H9 (cell line): ENCODE measurements around the gene ANKRD2. TPM values are rescaled to one million over a fixed set of nuclear protein-coding genes. Genes with fewer than 3 reads are reported as not detected.

ENCODE experiments used
- DNase-seq: peaks from one replicate; pipeline ENCODE4 v3.0.0-alpha.2; 2017
- H2AFZ ChIP-seq: one replicate; pipeline ENCODE4 v1.6.1; 2013; ENCODE audit warnings: mild to moderate bottlenecking, low read length, control low read depth, moderate library complexity
- H2AK5ac ChIP-seq: 2 replicates; pipeline ENCODE4 v1.6.1; 2013; ENCODE audit warnings: low read length, control low read depth, mixed read lengths; ENCODE audit not compliant: insufficient read length
- H2BK120ac ChIP-seq: one replicate; pipeline ENCODE4 v1.6.1; 2013; ENCODE audit warnings: low read depth, mild to moderate bottlenecking, low read length, control low read depth, inconsistent platforms; ENCODE audit not compliant: poor library complexity, severe bottlenecking
- H2BK12ac ChIP-seq: 2 replicates; pipeline ENCODE4 v1.6.1; 2013; ENCODE audit warnings: low read length, control low read depth, mixed read lengths, low read depth; ENCODE audit not compliant: insufficient read length
- H2BK15ac ChIP-seq: 2 replicates; pipeline ENCODE4 v1.6.1; 2013; ENCODE audit warnings: low read depth, low read length, control low read depth
- H2BK20ac ChIP-seq: one replicate; pipeline ENCODE4 v1.6.1; 2013; ENCODE audit warnings: low read depth, mild to moderate bottlenecking, low read length, control low read depth, inconsistent platforms; ENCODE audit not compliant: poor library complexity, severe bottlenecking
- H2BK5ac ChIP-seq: 2 replicates; pipeline ENCODE4 v1.6.1; 2013; ENCODE audit warnings: low read length, control low read depth, mixed read lengths; ENCODE audit not compliant: insufficient read length
- H3K14ac ChIP-seq: 2 replicates; pipeline ENCODE4 v1.6.1; 2013; ENCODE audit warnings: low read length, control low read depth; ENCODE audit not compliant: insufficient read depth
- H3K18ac ChIP-seq: 2 replicates; pipeline ENCODE4 v1.6.1; 2013; ENCODE audit warnings: low read depth, mild to moderate bottlenecking, mixed read lengths, low read length, control low read depth; ENCODE audit not compliant: insufficient read length
- H3K23ac ChIP-seq: 2 replicates; pipeline ENCODE4 v1.6.1; 2013; ENCODE audit warnings: low read length, control low read depth, mixed read lengths, low read depth; ENCODE audit not compliant: insufficient read length
- H3K23me2 ChIP-seq: 2 replicates; pipeline ENCODE4 v1.6.1; 2013; ENCODE audit warnings: low read depth, mild to moderate bottlenecking, mixed read lengths, low read length, control low read depth; ENCODE audit not compliant: insufficient read length, poor library complexity, severe bottlenecking
- H3K27ac ChIP-seq: 2 replicates; pipeline ENCODE4 v1.5.1; 2013; ENCODE audit warnings: low read length, control low read depth, mixed read lengths, low read depth; ENCODE audit not compliant: insufficient read length
- H3K27me3 ChIP-seq: 2 replicates; pipeline ENCODE4 v1.6.1; 2013; ENCODE audit warnings: low read length, control low read depth, inconsistent platforms; ENCODE audit not compliant: insufficient read depth
- H3K4ac ChIP-seq: 2 replicates; pipeline ENCODE4 v1.6.1; 2013; ENCODE audit warnings: low read depth, mild to moderate bottlenecking, control low read depth, inconsistent platforms, low read length, moderate library complexity
- H3K4me1 ChIP-seq: 2 replicates; pipeline ENCODE4 v1.6.1; 2013; ENCODE audit warnings: low read length, control low read depth, inconsistent platforms; ENCODE audit not compliant: insufficient read depth
- H3K4me2 ChIP-seq: 2 replicates; pipeline ENCODE4 v1.6.1; 2013; ENCODE audit warnings: low read length, control low read depth, mixed read lengths; ENCODE audit not compliant: insufficient read length, insufficient read depth
- H3K56ac ChIP-seq: 2 replicates; pipeline ENCODE4 v1.6.1; 2013; ENCODE audit warnings: low read depth, mild to moderate bottlenecking, mixed read lengths, low read length, control low read depth; ENCODE audit not compliant: insufficient read length
- H3K79me1 ChIP-seq: 2 replicates; pipeline ENCODE4 v1.6.1; 2013; ENCODE audit warnings: low read depth, mild to moderate bottlenecking, moderate library complexity, low read length, control low read depth, inconsistent platforms; ENCODE audit not compliant: insufficient read depth, poor library complexity, severe bottlenecking
- H3K79me2 ChIP-seq: 2 replicates; pipeline ENCODE4 v1.6.1; 2013; ENCODE audit warnings: low read length, control low read depth, inconsistent platforms; ENCODE audit not compliant: insufficient read depth
- H3K9ac ChIP-seq: 2 replicates; pipeline ENCODE4 v1.6.1; 2013; ENCODE audit warnings: low read length, control low read depth, mixed read lengths; ENCODE audit not compliant: insufficient read length; ENCODE audit errors: extremely low read depth
- H3K9me3 ChIP-seq: one replicate; pipeline ENCODE4 v1.6.1; 2013; ENCODE audit warnings: low read depth, low read length, inconsistent platforms; ENCODE audit not compliant: control insufficient read depth
- H3T11ph ChIP-seq: one replicate; pipeline ENCODE4 v1.6.1; 2013; ENCODE audit warnings: mild to moderate bottlenecking, low read length, control low read depth, inconsistent platforms
- H4K20me1 ChIP-seq: one replicate; pipeline ENCODE4 v1.6.1; 2013; ENCODE audit not compliant: control insufficient read depth, insufficient read length, insufficient read depth
- H4K5ac ChIP-seq: 2 replicates; pipeline ENCODE4 v1.6.1; 2013; ENCODE audit warnings: low read depth, mild to moderate bottlenecking, mixed read lengths, low read length, control low read depth; ENCODE audit not compliant: insufficient read length
- H4K8ac ChIP-seq: replicated peaks from 2 replicates; pipeline ENCODE4 v1.6.1; 2013; ENCODE audit warnings: low read length, control low read depth, mixed read lengths, low read depth; ENCODE audit not compliant: insufficient read length
- H4K91ac ChIP-seq: 2 replicates; pipeline ENCODE4 v1.6.1; 2013; ENCODE audit warnings: low read depth, mild to moderate bottlenecking, moderate library complexity, mixed read lengths, low read length, control low read depth; ENCODE audit not compliant: insufficient read length
- H3K27ac Mint-ChIP-seq, 3 experiments: 2 replicates in 2 of 3; 3 replicates in 1 of 3; pipeline ENCODE4 v1.8.0; 2020 to 2021; ENCODE audit warnings: mixed read lengths in 3 of 3, mild to moderate bottlenecking in 1 of 3, moderate library complexity in 1 of 3
- H3K27me3 Mint-ChIP-seq: 2 replicates; pipeline ENCODE4 v1.8.0; 2021; ENCODE audit warnings: low read depth, mild to moderate bottlenecking, moderate library complexity, mixed read lengths
- H3K36me3 Mint-ChIP-seq, 3 experiments: 2 replicates in 2 of 3; 3 replicates in 1 of 3; pipeline ENCODE4 v1.8.0; 2020 to 2021; ENCODE audit warnings: low read depth in 3 of 3, mixed read lengths in 3 of 3; ENCODE audit not compliant: insufficient read depth in 1 of 3
- H3K4me1 Mint-ChIP-seq, 2 experiments: 2 replicates each; pipeline ENCODE4 v1.8.0; 2020; ENCODE audit warnings: mixed read lengths in 2 of 2
- H3K4me3 Mint-ChIP-seq, 2 experiments: 2 replicates in 1 of 2; 3 replicates in 1 of 2; pipeline ENCODE4 v1.8.0; 2020 to 2021; ENCODE audit warnings: mild to moderate bottlenecking in 2 of 2, mixed read lengths in 2 of 2, moderate library complexity in 1 of 2
- H3K9me3 Mint-ChIP-seq, 2 experiments: 2 replicates in 1 of 2; 3 replicates in 1 of 2; pipeline ENCODE4 v1.8.0; 2020; ENCODE audit warnings: mild to moderate bottlenecking in 2 of 2, mixed read lengths in 2 of 2, moderate library complexity in 1 of 2
- CTCF ChIP-seq: fragments of 200-600 bp; sonication (generic); conservative IDR thresholded peaks from 3 replicates; pipeline ENCODE4 v1.8.0; 2021; ENCODE audit warnings: antibody characterized with exemption, mild to moderate bottlenecking
- WGBS: extraction: QIAGEN DNeasy Blood & Tissue Kit; methylation state at CpG from one replicate; pipeline ENCODE4 v1.1.7; 2013; ENCODE audit warnings: missing lambda C conversion rate, low lambda C conversion rate, mixed read lengths; ENCODE audit not compliant: insufficient read length; ENCODE audit errors: extremely low coverage; 5-methylcytosine and 5-hydroxymethylcytosine counted together
- total RNA-seq: library from RNA; stranded (reverse); gene quantifications from 2 replicates; pipeline ENCODE4 v1.2.1, GENCODE V29; 2021

Gene ANKRD2
- total RNA-seq, 1 experiment from 2014 or later, result not detected

DNA sequence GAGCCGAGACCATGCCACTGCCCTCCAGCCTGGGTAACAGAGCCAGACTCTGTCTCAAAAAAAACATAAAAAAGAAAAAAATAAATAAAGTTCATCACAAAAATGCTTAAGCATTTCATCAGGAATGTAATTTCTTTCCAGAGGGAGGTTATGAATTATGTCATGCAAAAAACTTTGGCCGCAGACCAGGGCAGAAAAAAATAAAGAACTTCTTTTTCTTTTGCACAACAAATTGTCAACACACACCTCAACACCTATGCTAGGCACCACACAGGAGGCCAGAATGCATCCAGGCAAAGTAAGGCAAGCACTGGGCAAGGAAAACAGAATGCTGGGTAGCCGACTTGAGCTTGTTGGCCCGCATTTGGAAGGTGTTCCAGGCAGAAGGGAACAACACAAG is 20.8 kb downstream of the ANKRD2 start:
- Mint-ChIP-seq H3K9me3 (no peaks in the 10 kb centered on the region), H3K4me3 (no peak overlapping the region), H3K27me3 (no peaks in the 10 kb centered on the region), H3K4me1 (peaks cover 0 to 2% of the 10 kb centered on the region in 2 experiments; a peak in 1 of 4 replicates), H3K27ac (no peak overlapping the region; a peak in 1 of 7 replicates), H3K36me3 (no peaks in the 10 kb centered on the region)
- no peak overlapping the region for H3K27ac ChIP-seq
- no peak overlapping the region for H2BK5ac ChIP-seq
- no peak overlapping the region for H3K18ac ChIP-seq
- no peak overlapping the region for H3K4me2 ChIP-seq
- no peak overlapping the region for H2AK5ac ChIP-seq
- H2BK20ac ChIP-seq, result no peak overlapping the region
- H3K56ac ChIP-seq, result no peak overlapping the region
- WGBS, result no CpG with 5 or more reads among the region's 4 CpGs
- H4K5ac ChIP-seq, result no peak overlapping the region
- H2BK12ac ChIP-seq, result no peak overlapping the region
- H3K9ac ChIP-seq, result no peak overlapping the region
- H4K8ac ChIP-seq, result no peak overlapping the region
- H4K20me1 ChIP-seq, result no peaks in the 10 kb centered on the region
- H2BK120ac ChIP-seq, result no peak overlapping the region
- no peak overlapping the region for H3K23ac ChIP-seq
- no peaks in the 10 kb centered on the region for H3K23me2 ChIP-seq
- H3K4me1 ChIP-seq, result no peaks in the 10 kb centered on the region
- H3K14ac ChIP-seq, result no peak overlapping the region
- H3K9me3 ChIP-seq, result no peaks in the 10 kb centered on the region
- no peaks in the 10 kb centered on the region for H3K79me1 ChIP-seq
- no peak overlapping the region for H2BK15ac ChIP-seq
- DNase-seq, result no peak
- no peaks in the 10 kb centered on the region for H3K27me3 ChIP-seq
- H3T11ph ChIP-seq, result no peak overlapping the region
- no peak overlapping the region for H3K4ac ChIP-seq
- no peak overlapping the region for H4K91ac ChIP-seq
- no peaks in the 10 kb centered on the region for H3K79me2 ChIP-seq
- no peak for TF ChIP-seq CTCF
- H2AFZ ChIP-seq, result no peak overlapping the region
